Measurements from ENCODE around the gene LSAMP.

DNA sequence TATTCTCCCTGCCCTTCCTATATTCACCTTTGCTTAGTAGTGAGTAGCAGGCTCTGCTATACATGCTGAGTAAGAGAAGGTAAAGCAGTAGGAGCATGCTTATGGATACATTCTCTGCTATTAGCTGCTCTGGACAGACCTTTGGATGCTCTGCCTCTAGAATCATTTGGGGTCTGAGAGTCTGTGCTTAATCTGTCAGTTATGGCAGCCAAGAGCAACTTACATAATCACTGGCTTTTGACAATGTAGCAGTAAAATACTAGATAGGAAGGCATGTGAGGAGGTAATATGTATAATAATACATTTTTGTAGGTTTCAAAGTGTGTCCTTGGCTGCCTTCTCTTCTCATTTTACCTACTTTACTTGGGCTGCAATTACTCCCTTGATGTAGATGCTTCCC lies 544.3 kb downstream of the LSAMP start:
- TF ChIP-seq, protein P1, sequence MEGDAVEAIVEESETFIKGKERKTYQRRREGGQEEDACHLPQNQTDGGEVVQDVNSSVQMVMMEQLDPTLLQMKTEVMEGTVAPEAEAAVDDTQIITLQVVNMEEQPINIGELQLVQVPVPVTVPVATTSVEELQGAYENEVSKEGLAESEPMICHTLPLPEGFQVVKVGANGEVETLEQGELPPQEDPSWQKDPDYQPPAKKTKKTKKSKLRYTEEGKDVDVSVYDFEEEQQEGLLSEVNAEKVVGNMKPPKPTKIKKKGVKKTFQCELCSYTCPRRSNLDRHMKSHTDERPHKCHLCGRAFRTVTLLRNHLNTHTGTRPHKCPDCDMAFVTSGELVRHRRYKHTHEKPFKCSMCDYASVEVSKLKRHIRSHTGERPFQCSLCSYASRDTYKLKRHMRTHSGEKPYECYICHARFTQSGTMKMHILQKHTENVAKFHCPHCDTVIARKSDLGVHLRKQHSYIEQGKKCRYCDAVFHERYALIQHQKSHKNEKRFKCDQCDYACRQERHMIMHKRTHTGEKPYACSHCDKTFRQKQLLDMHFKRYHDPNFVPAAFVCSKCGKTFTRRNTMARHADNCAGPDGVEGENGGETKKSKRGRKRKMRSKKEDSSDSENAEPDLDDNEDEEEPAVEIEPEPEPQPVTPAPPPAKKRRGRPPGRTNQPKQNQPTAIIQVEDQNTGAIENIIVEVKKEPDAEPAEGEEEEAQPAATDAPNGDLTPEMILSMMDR (tag by site-specific recombination; IDR thresholded peaks at IDR 0.05): no peak
- TF ChIP-seq ZNF248 (tag by site-specific recombination; IDR thresholded peaks at IDR 0.05) (no peak), ZNF2 (tag by site-specific recombination; IDR thresholded peaks at IDR 0.05) (no peak)
- TF ChIP-seq, protein P2, sequence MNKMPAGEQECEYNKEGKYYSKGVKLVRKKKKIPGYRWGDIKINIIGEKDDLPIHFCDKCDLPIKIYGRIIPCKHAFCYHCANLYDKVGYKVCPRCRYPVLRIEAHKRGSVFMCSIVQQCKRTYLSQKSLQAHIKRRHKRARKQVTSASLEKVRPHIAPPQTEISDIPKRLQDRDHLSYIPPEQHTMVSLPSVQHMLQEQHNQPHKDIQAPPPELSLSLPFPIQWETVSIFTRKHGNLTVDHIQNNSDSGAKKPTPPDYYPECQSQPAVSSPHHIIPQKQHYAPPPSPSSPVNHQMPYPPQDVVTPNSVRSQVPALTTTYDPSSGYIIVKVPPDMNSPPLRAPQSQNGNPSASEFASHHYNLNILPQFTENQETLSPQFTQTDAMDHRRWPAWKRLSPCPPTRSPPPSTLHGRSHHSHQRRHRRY (tag by site-specific recombination; IDR thresholded peaks at IDR 0.05): no peak
